HG03097 (cell line): ENCODE data around the gene BLACAT1.
"Not testable (repeated sequence)": the region's sequence is repeated elsewhere in the genome, so short reads cannot be mapped to it uniquely, and the experiment has no call there.

ENCODE experiments used
- ATAC-seq: cut with Tn5 transposase; IDR thresholded peaks from one replicate; pipeline ENCODE4 v1.9.1; 2021; ENCODE audit not compliant: unreplicated experiment, low FRiP score

The BLACAT1 gene

DNA sequence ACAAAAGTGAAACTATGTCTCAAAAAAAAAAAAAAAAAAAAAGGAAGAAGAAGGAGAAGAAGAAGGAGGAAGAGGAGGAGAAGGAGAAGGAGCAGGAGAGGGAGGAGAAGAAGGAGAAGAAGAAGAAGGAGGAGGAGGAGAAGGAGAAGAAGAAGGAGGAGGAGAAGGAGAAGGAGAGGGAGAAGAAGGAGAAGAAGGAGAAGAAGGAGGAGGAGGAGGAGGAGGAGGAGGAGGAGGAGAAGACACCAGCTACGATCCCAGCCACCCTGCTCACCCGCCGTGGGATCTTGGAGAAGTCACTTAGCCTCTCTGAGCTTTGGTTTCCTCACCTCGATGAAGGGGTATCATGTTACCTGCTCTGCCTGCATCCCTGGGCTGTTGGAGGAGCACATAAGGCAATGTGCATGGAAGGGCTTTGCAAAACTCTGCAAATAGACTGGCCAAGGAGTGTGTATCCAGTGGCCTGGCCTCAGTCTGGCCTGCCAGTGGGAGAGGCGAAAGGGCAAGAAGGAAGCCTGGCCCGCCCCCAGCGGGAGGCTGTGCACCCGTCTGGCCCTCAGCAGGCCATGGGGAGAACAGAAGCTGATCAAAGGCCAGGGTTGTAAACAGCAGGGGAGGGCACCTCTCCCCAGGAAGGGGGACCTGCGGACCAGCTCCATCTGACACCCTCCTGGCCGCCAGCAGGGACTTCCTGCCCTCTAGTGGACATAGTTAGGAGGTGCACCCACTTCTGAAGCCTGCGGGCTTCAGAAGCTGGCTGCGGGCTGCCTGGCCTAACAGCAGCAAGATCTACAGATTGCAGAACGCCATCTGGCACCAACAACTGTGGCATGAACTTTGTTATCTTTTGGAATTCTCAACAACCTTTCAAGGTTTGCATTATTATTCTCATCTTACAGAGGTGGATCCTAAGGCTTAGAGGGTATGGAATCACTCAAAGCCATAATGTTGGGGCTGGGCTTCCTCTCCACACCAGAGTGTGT lies 29.4 kb upstream of the BLACAT1 start:
- ATAC-seq = no peak

DNA sequence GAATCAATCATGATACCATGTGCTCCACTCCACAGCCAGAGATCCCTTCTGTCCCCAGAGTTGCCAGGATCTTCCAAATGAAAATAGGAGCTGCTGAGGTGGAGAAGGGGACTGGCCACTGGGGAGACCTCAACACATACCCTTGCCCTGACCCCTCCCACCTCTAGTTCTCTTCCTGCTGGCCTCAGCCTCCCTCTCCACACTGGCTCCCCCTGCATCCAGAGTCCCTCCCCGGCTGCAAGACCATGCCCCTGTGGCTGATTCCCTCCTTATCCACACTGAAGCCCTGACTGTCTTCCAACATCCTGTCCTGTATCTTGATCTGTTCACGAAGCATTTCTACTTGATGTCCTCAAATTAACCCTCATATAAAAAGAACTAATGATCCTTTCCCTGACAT lies 27.5 kb upstream of the BLACAT1 start:
- no peak for ATAC-seq

- ATAC-seq = not testable (repeated sequence)
Observed at GRCh38 chr1:205482587-205482986, 26.7 kb upstream of the BLACAT1 start.

DNA sequence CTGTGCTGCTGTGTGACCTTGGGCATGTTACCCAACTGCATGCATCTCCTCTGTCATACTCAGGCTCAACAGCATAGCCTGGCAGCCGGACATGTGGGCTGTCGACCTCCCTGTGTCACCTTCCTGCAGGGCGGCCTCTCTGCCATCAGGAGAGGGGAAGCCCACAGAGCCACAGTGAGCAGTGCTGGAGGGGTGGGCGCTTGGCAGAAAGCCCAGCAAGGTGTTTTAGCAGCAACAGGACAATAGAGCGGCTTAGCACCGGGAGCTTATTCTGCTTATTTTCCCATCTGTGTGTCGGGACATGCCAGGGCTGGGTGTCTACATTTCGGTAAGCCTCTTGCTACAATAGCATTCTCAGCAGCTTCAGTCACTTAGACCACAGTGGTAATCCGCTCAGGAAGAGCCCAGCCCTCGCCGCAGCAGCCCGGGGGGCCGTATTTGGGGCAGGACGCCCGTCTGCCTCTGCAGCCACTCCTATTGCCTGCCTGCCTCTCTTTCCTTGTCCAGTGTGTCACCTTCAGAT lies 25.8 kb upstream of the BLACAT1 start:
- ATAC-seq = no peak

- no peak for ATAC-seq
Observed at GRCh38 chr1:205481218-205481617, 25.4 kb upstream of the BLACAT1 start.

DNA sequence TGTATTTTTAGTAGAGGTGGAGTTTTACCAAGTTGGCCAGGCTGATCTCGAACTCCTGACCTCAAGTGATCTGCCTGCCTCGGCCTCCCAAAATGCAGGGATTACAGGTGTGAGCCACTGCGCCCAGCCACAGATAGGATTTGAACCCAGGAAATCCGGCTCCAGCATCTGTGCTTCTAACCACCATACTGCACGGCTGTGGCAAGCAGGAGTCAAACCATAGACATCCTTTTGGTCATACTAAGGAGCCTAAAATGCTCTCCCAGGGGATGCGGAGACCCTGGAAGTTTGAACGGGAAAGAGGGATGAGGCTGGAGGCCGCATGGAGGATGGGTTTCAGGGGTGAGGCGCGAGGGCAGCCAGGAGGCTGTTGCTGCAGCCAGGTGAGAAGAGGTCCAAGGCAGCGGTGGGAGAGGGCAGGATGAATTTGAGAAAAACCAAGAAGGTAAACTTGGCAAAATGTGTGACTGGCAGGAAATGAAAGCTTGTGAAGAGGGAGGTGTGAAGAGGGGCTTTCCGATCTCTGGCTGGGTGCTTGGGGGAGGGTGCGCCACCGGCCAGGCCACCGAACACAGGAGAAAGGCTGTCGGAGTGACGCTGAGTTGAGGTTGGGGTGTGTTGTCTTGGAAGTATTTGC lies 24.6 kb upstream of the BLACAT1 start:
- ATAC-seq = no peak

- ATAC-seq = not testable (repeated sequence)
Observed at GRCh38 chr1:205478985-205479384, 23.1 kb upstream of the BLACAT1 start.

DNA sequence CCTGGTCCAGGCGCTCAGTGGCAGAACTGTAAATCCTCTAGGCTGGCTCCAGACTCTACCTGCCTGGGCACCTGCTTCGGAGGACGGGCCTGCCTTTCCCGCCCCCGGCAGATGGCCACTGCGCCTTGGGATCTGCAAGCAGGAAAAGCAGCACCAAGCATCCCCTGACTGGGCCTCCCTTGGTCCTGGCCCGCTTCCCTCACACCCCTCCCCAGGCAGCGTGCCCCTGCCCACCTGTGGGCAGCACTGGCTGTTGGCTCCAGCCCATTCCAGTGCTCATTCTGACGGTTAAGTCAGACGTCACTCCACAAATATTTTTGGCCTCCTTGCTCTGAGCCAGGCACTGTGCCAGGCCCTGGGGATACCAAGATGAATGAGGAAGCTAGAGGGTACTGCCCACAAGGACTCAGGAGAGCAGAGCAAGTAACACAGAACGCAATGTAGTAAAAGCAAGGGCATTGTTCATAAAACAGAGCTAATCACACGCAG lies 22.0 kb upstream of the BLACAT1 start:
- ATAC-seq = no peak

- ATAC-seq = no peak
Observed at GRCh38 chr1:205477121-205477758, 21.4 kb upstream of the BLACAT1 start.

DNA sequence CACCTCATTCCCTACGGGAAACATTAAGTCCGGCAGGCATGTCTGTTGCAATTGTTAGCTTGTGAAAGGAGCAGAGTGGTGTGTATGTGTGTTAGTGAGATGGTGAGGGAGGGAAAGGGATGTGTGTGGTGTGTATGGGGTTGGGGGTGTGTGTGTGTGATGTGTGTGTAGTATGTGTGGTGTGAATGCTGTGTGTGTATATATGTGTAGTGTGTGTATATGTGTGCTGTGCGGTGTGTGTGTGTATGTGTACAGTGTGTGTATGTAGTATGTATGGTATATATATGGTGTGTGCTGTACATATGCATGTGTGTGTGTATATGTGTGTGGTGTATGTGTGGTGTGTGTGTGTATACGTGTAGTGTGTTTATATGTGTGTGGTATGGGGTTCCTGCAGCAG lies 20.8 kb upstream of the BLACAT1 start:
- no peak for ATAC-seq

- ATAC-seq = no peak
Observed at GRCh38 chr1:205475855-205476254, 20.0 kb upstream of the BLACAT1 start.

- ATAC-seq = no peak
Observed at GRCh38 chr1:205474571-205474970, 18.7 kb upstream of the BLACAT1 start.

DNA sequence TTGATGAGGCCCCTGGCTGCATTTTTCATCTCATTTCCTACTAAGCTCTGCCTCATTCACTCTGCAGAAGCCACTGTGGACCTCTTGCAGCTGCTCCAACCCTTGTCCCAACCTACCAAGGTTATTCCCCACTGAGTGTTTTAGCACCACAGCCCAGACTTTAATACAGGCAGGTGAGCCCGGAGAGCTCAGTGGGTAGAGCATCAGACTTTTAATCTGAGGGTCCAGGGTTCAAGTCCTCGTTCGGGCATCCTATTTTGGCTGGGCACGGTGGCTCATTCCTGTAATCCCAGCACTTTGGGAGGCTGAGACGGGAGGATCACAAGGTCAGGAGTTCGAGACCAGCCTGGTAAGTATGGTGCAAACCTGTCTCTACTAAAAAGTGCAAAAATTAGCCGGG lies 18.1 kb upstream of the BLACAT1 start:
- ATAC-seq = no peak

GRCh38 chr1:205473475-205473874 lies 17.6 kb upstream of the BLACAT1 start:
- ATAC-seq = no peak

- no peak for ATAC-seq
Observed at GRCh38 chr1:205472737-205473441, 17.0 kb upstream of the BLACAT1 start.

DNA sequence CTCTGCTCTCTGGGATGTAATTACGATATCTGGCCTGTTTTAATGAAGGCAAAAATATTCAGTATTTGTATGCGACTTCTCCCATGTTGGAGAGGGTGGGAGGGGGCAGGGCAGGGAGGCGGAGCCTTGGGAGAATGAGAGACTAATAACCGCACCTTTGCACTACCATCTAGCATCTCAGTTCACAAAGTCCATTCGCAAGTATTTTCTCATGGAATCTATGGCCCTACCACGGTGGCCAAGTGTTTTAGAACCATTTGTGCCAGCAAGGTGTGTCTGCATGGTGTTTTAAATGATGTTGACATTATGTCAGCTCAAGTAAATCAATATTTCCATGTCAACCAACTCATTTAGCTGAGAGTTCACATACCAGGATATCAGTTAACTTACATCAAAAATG lies 14.3 kb upstream of the BLACAT1 start:
- no peak for ATAC-seq

DNA sequence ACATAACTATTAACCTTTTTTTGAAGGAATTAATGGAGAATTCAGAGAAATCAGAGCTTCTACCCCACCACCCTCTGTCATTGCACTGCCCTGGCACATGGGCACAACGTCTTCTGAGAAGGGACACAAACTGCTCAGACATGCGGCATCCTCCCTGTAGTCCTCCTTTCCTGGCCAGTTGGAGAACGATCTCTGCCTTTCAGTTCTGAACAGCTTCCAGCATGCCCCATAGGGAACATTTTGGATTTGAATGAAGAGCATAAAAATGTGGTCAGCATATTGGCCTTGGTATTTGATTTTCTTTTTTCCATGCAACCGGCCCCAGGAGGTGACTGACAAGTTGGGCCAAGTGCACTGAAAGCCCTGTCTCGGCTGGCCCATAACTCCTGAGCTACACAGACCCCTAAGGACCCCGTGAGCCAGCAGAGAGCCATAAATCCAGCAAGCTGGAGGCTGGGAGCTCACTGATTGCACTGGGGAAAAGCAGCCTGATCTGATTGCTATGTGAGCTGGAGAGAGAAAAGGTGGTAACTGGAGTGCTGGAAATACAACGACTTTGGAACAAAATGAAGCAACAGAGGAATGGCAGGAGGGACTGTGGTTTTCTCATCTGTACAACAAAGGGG lies 10.9 kb upstream of the BLACAT1 start:
- ATAC-seq = no peak

GRCh38 chr1:205465392-205465791 lies 9.5 kb upstream of the BLACAT1 start:
- no peak for ATAC-seq

- no peak for ATAC-seq
Observed at GRCh38 chr1:205458777-205459566, 3.1 kb upstream of the BLACAT1 start.
